Activated CD8-positive, alpha-beta memory T cell treated with anti-CD3 and anti-CD28 coated beads for 24 hours (primary cell): ENCODE data around the gene PER3.
"Not testable (repeated sequence)": the region's sequence is repeated elsewhere in the genome, so short reads cannot be mapped to it uniquely, and the experiment has no call there.

ENCODE experiments used
- DNase-seq: peaks from one replicate; pipeline ENCODE4 v3.0.0-alpha.2; 2020

Gene PER3

GRCh38 chr1:7780976-7781375, 3.1 kb upstream of the PER3 start:
- DNase-seq = no peak

- no peak for DNase-seq
Observed at GRCh38 chr1:7781501-7781900, 2.6 kb upstream of the PER3 start.

GRCh38 chr1:7781923-7782495, 2.1 kb upstream of the PER3 start:
- DNase-seq = no peak

- DNase-seq = no peak
Observed at GRCh38 chr1:7783178-7783711, 846 bp upstream of the PER3 start.

- no peak for DNase-seq
Observed at GRCh38 chr1:7784492-7785071, 491 bp downstream of the PER3 start.

- no peak for DNase-seq
Observed at GRCh38 chr1:7785108-7785507, 1.0 kb downstream of the PER3 start.

GRCh38 chr1:7786795-7787194, 2.7 kb downstream of the PER3 start:
- DNase-seq = no peak

GRCh38 chr1:7789828-7790227, 5.7 kb downstream of the PER3 start:
- no peak for DNase-seq

GRCh38 chr1:7791027-7791426, 6.9 kb downstream of the PER3 start:
- not testable (repeated sequence) for DNase-seq

GRCh38 chr1:7795406-7795805, 11.3 kb downstream of the PER3 start:
- no peak for DNase-seq

- DNase-seq = no peak
Observed at GRCh38 chr1:7805460-7805859, 21.4 kb downstream of the PER3 start.

- no peak for DNase-seq
Observed at GRCh38 chr1:7808253-7808844, 24.3 kb downstream of the PER3 start.

- no peak for DNase-seq
Observed at GRCh38 chr1:7809742-7810141, 25.7 kb downstream of the PER3 start.

GRCh38 chr1:7810395-7810794, 26.3 kb downstream of the PER3 start:
- no peak for DNase-seq

- no peak for DNase-seq
Observed at GRCh38 chr1:7811476-7811875, 27.4 kb downstream of the PER3 start.

- no peak for DNase-seq
Observed at GRCh38 chr1:7813677-7814373, 29.7 kb downstream of the PER3 start.

- no peak for DNase-seq
Observed at GRCh38 chr1:7821282-7821681, 37.2 kb downstream of the PER3 start.

GRCh38 chr1:7824701-7825100, 40.6 kb downstream of the PER3 start:
- DNase-seq = no peak

GRCh38 chr1:7826363-7826762, 42.3 kb downstream of the PER3 start:
- no peak for DNase-seq

GRCh38 chr1:7827126-7827955, 43.2 kb downstream of the PER3 start:
- DNase-seq = peak; percentile 69

GRCh38 chr1:7831458-7831857, 47.4 kb downstream of the PER3 start:
- DNase-seq = no peak

GRCh38 chr1:7833035-7833434, 48.9 kb downstream of the PER3 start:
- no peak for DNase-seq

- DNase-seq = no peak
Observed at GRCh38 chr1:7838714-7839113, 54.6 kb downstream of the PER3 start.
